GM18873 (cell line): Measurements from ENCODE around the gene LHPP.

Experiments used
- ATAC-seq: cut with Tn5 transposase; IDR thresholded peaks from one replicate; pipeline ENCODE4 v1.9.1; 2021; ENCODE audit warnings: mild to moderate bottlenecking, moderate library complexity, moderate number of reproducible peaks; ENCODE audit not compliant: unreplicated experiment, low FRiP score

The LHPP gene

GRCh38 chr10:124469956-124470484, 8.4 kb downstream of the LHPP start:
- no peak for ATAC-seq

- no peak for ATAC-seq
Measured at GRCh38 chr10:124470544-124471434, 9.2 kb downstream of the LHPP start.

DNA sequence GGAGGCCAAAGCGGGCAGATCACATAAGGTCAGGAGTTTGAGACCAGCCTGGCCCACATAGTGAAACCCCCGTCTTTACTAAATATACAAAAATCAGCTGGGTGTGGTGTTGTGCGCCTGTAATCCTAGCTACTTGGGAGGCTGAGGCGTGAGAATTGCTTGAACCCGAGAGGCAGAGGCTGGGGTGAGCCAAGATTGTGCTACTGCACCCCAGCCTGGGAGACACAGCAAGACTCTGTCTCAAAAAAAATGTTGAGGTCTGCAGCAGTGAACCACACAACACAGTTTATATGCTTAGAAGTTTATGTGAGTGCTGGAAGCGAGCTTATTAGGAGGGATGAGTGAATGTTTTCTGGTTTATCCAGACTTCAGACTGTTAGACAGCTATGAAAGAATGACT, 10.4 kb downstream of the LHPP start:
- ATAC-seq: no peak

GRCh38 chr10:124473070-124473469, 11.4 kb downstream of the LHPP start:
- no peak for ATAC-seq

GRCh38 chr10:124474514-124475070, 13.0 kb downstream of the LHPP start:
- ATAC-seq: no peak

DNA sequence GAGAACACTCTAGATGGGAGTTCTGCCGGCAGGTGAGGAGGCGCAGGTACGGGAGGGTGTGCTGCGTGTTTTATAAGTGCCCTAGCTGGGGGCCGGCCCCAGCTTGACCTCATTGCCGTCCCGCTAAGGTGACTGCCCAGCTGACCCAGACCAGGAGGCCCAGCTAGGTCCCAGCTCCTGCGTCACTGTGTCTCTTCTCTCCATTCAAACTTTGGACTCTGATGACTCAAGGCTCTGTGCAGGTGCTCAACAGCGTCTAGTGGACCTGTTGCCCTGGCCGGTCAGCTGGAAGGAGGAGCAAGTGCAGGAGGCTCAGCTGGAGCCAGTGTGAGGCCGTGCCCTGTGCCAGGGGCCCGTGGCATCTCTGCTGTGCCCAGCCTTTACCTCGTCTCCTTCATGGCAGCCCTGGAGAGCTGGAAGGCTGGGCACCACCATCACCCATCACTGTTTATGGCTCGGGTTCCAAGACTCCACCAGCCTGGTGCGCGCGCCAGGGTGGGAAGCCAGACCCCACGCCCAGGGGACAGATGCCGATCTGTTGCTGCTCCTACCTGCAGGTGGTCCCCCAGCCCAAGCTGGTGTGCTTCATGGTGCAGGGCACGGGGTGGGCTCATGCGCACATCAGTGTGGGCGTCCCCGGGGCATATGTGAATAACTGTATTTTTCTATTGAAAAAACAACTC, 14.6 kb downstream of the LHPP start:
- ATAC-seq: no peak

GRCh38 chr10:124477614-124478363, 16.2 kb downstream of the LHPP start:
- no peak for ATAC-seq

DNA sequence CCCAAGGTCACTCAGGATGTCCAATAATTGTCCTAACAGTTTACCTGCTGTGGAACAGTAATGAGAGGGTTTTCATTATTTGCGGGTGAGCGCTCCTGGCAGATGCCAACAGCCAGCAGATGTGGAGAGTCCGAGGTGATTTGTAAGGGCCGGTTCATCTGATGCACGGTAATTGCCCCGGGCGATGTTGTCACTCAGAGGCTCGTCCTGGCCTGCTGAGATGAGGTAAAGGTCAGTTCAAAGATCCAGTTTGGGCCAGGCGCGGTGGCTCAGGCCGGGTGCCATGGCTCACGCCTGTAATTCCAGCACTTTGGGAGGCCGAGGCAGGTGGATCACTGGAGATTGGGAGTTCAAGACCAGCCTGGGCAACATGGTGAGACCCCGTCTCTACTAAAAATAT, 16.9 kb downstream of the LHPP start:
- no peak for ATAC-seq

DNA sequence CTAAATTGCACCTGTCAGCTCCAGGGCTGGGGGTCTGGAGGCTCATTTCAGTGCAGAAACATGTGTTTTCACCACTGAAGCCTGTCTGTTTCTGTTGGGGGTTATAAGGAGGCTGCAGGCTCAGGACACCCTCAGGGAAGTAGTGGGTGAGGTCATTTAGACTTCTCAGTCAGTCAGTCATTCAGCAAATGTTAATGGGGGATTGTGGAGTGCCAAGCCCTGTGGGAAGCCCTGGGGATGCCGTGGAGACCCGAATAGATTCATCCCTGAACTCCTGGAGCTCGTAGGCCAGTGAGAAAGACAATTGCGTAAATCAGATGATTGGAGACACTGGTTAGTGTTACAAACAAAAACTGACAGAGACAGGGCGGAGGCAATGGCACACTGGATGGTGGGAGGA, 19.2 kb downstream of the LHPP start:
- ATAC-seq: no peak

- ATAC-seq: no peak
Measured at GRCh38 chr10:124481717-124482116, 20.1 kb downstream of the LHPP start.

DNA sequence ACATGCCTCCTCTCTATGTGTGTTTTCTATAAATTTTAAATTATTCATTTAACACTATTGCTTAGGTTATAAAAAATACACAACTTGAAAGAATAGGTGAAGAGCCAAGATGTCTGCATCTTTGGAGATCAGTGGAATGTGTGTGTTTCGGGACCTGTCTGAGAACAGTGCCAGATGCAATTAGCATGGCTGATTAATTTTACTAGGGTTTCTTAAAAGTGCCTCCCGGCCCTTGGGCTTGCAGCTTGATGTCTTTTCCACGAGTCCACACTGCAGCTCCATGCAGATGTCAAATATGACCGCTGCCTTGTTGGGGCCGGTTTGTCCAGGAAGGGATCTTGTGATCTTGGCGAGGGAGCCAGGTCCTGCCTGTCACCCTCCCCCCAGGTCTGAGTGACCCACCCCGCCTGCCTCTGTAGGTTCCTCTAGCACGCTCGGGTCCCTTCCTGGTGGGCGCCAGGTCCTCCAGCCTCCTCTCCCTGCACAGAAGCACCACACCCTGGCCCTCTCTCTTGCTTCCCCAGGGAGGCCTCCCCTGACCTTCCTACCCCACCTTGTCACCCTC, 20.7 kb downstream of the LHPP start:
- ATAC-seq: no peak

DNA sequence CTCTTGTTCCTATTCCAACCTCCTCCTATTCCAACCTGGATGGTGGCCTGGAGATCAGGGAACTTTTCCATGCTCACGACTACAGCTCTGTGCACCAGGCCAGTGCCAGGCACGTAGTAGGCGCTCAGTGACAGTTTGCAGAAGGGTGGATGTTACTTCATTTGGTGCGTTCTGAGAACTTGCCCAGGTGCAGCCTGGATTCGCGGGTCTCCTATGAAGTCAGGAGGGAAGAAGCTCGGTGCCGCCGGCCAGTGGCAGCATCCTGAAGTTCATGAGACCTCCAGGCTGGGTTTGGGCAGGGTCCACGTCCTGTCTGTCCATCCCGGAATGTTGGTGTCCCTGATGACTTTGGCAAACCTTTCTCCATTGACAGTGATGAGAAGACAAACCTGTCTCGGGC, 21.3 kb downstream of the LHPP start:
- no peak for ATAC-seq

DNA sequence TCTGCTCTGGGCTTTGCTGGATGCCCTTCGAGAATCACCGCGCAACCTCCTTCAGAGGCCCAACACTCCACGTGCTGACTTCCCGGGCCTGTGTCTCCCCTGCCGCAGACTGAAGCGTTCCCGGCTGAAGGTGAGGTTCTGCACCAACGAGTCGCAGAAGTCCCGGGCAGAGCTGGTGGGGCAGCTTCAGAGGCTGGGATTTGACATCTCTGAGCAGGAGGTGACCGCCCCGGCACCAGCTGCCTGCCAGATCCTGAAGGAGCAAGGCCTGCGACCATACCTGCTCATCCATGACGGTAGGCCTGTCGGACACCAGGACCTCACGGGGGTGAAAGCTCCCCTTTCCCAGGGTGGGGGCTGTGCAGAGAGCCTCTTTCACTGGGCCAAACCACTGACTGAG, 22.4 kb downstream of the LHPP start:
- ATAC-seq: no peak

- no peak for ATAC-seq
Measured at GRCh38 chr10:124484661-124485060, 23.0 kb downstream of the LHPP start.

DNA sequence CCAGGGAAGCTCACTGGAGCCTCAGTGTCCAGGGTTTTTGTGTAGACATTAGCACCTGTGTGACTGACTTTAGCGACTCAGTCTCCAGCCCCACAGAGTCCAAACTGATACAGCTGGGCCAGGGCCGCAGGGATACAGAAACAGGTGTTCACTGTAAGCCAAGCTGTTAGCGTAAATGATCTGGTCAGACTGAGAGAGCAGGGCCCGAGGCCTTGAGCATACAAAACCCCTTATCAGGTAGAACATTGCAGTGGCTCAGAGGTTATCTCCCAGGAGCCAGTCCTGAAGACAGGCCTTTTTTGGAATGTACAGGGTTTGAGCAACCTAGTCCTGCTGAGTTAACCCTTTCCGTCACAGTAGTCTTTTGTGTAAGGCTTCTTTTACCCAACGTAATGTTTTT, 25.0 kb downstream of the LHPP start:
- ATAC-seq: no peak

DNA sequence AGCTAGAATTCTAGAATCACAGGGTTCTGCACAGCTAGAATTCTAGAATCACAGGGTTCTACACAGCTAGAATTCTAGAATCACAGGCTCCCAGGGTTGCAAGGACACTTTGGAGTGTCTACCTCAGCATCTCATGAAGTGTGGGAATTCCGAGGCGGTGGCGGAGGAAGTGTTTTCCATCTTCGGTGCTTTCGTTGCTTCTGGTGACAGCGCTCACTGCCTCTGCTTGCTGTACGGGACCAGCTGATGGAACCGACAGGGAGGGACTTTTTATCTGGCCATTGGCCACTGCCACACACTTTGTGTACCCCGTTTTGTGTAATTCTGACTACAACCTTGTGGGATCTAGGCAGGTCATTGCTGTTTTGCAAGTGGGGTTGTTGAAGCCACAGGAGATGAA, 29.5 kb downstream of the LHPP start:
- ATAC-seq: no peak

DNA sequence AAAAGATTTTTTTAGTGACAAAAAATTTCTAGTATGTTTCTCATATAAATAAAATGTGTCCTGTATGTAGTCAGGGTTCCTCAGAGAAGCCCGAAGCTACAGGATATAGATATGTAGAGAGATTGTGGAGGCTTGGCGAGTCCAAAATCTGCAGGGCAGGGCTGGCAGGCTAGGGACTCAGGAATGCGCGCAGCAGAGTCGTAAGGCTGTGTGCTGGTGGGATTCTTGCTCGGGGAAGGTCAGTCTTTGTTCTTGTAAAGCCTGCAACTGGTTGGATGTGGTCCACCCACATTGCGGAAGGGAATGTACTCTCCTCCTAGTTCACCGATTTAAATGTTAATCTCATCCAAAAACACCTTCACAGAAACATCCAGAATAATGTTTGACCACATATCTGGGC, 30.6 kb downstream of the LHPP start:
- no peak for ATAC-seq

DNA sequence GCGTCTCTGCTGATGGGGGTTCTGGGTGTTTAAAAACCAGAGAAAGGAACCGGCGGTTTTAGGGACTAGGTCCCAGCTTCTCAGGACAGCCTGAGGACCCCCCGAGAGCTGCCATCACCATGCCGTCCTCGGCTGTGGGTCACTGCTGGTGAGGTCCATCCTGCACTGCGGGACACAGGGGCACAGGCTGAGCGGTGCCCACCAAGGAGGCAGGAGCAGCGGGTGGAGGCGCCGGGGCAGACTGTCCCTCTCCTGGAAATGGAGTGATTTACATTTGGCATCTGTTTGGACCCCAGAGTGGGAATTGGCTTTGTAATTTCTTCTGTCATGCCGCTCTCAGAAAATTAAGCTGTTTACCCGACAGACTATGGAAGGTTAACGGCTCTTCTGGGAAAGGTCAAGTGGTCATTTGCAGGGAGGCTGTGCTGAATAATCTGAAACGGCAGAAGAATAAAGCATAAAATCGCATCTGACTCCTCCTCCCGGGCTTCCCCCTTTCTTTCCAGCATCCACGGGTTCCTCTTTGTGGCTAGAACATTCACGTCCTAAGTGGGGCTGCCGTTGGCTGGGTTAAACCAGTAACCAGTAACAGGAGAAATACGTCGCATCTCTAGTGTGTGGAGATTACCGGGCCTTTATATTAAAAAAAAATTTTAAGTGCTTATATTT, 31.7 kb downstream of the LHPP start:
- no peak for ATAC-seq

- no peak for ATAC-seq
Measured at GRCh38 chr10:124494046-124494807, 32.6 kb downstream of the LHPP start.
